HEK293T (cell line): Measurements from ENCODE around the gene FSD1L.

ENCODE experiments used
- ARNT ChIP-seq: fragments of 450-650 bp; IDR thresholded peaks from 2 replicates; pipeline ENCODE4 v1.6.1; 2017; ENCODE audit warnings: mild to moderate bottlenecking
- BHLHE40 ChIP-seq: fragments of 450-650 bp; IDR thresholded peaks from 2 replicates; pipeline ENCODE4 v1.6.1; 2016; ENCODE audit warnings: mild to moderate bottlenecking, moderate library complexity, borderline replicate concordance
- CTBP1 ChIP-seq: fragments of 450-650 bp; IDR thresholded peaks from 2 replicates; pipeline ENCODE4 v1.6.1; 2016; ENCODE audit warnings: borderline replicate concordance
- FOXK2 ChIP-seq: fragments of 450-650 bp; IDR thresholded peaks from 2 replicates; pipeline ENCODE4 v1.6.1; 2016; ENCODE audit warnings: mild to moderate bottlenecking
- FOXM1 ChIP-seq: fragments of 450-650 bp; IDR thresholded peaks from 2 replicates; pipeline ENCODE4 v1.6.1; 2017; ENCODE audit warnings: mild to moderate bottlenecking, borderline replicate concordance
- HDGF ChIP-seq: fragments of 450-650 bp; IDR thresholded peaks from 2 replicates; pipeline ENCODE4 v1.6.1; 2017; ENCODE audit warnings: antibody characterized with exemption, borderline replicate concordance
- L3MBTL2 ChIP-seq: fragments of 450-650 bp; conservative IDR thresholded peaks from 2 replicates; pipeline ENCODE4 v1.6.1; 2016; ENCODE audit warnings: mild to moderate bottlenecking
- NFRKB ChIP-seq: fragments of 450-650 bp; IDR thresholded peaks from 2 replicates; pipeline ENCODE4 v1.6.1; 2016; ENCODE audit warnings: mild to moderate bottlenecking, moderate library complexity
- SP1 ChIP-seq: fragments of 450-650 bp; IDR thresholded peaks from 2 replicates; pipeline ENCODE4 v1.6.1; 2017
- TARDBP ChIP-seq: fragments of 450-650 bp; IDR thresholded peaks from 2 replicates; pipeline ENCODE4 v1.6.1; 2016

DNA sequence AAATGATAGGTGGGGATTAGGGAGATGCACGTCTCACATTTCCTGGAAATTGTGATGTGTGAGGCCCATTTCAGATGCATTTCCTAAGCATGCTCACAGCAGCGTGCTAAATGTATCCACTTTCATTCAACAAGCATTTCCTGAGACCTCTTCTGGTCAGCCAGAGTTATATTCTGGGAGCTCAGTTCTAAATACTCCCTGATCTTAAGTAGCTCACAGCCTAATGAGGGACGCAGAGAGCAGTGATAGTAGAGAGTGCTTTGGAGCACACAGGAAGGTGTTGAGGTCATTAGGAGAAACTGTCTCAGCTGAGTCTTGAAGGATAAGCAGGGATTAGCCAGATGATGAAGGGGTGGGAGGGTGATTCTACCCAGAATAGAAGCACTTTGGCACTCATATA, 46.2 kb upstream of the FSD1L start:
- TF ChIP-seq L3MBTL2 (no peak), BHLHE40 (no peak), HDGF (no peak), FOXK2 (no peak), SP1 (no peak), TARDBP (no peak), NFRKB (no peak), FOXM1 (no peak), ARNT (no peak), CTBP1 (no peak)
